Measurements from ENCODE around the gene SOX6.

The SOX6 gene

GRCh38 chr11:16088774-16089173 is 267.6 kb downstream of the SOX6 start:
- no peak for TF ChIP-seq CTCF (IDR thresholded peaks at IDR 0.05; ENCODE audit: insufficient read depth, low read length, poor library complexity, severe bottlenecking)
- no peaks in the 10 kb centered on the region for H3K36me3 ChIP-seq (ENCODE audit: control insufficient read depth, insufficient read depth, low read length)
- H3K27me3 ChIP-seq (replicated peaks; ENCODE audit: control insufficient read depth, insufficient read depth, low read length): no peaks in the 10 kb centered on the region
- DNase-seq (ENCODE audit: extremely low read depth, insufficient read length): no peak
- H3K4me3 ChIP-seq (replicated peaks; ENCODE audit: low read depth, low read length): no peak overlapping the region

GRCh38 chr11:16087886-16088285 is 268.5 kb downstream of the SOX6 start:
- DNase-seq (ENCODE audit: extremely low read depth, insufficient read length): no peak
- H3K36me3 ChIP-seq (ENCODE audit: control insufficient read depth, insufficient read depth, low read length): no peaks in the 10 kb centered on the region
- no peaks in the 10 kb centered on the region for H3K27me3 ChIP-seq (replicated peaks; ENCODE audit: control insufficient read depth, insufficient read depth, low read length)
- no peak for TF ChIP-seq CTCF (IDR thresholded peaks at IDR 0.05; ENCODE audit: insufficient read depth, low read length, poor library complexity, severe bottlenecking)
- H3K4me3 ChIP-seq (replicated peaks; ENCODE audit: low read depth, low read length): no peak overlapping the region

- DNase-seq (ENCODE audit: extremely low read depth, insufficient read length): no peak
- no peak overlapping the region for H3K4me3 ChIP-seq (replicated peaks; ENCODE audit: low read depth, low read length)
- no peaks in the 10 kb centered on the region for H3K27me3 ChIP-seq (replicated peaks; ENCODE audit: control insufficient read depth, insufficient read depth, low read length)
- no peaks in the 10 kb centered on the region for H3K36me3 ChIP-seq (ENCODE audit: control insufficient read depth, insufficient read depth, low read length)
- TF ChIP-seq CTCF (IDR thresholded peaks at IDR 0.05; ENCODE audit: insufficient read depth, low read length, poor library complexity, severe bottlenecking): no peak
Observed at GRCh38 chr11:16086229-16086819, 270.0 kb downstream of the SOX6 start.

GRCh38 chr11:16082095-16083055 is 274.0 kb downstream of the SOX6 start:
- no peaks in the 10 kb centered on the region for H3K36me3 ChIP-seq (ENCODE audit: control insufficient read depth, insufficient read depth, low read length)
- no peak overlapping the region for H3K4me3 ChIP-seq (replicated peaks; ENCODE audit: low read depth, low read length)
- DNase-seq (ENCODE audit: extremely low read depth, insufficient read length): no peak
- H3K27me3 ChIP-seq (replicated peaks; ENCODE audit: control insufficient read depth, insufficient read depth, low read length): no peaks in the 10 kb centered on the region
- TF ChIP-seq CTCF (IDR thresholded peaks at IDR 0.05; ENCODE audit: insufficient read depth, low read length, poor library complexity, severe bottlenecking): no peak

GRCh38 chr11:16081382-16082094 is 274.8 kb downstream of the SOX6 start:
- Histone ChIP-seq H3K27me3 (replicated peaks; ENCODE audit: control insufficient read depth, insufficient read depth, low read length) (no peaks in the 10 kb centered on the region), H3K36me3 (ENCODE audit: control insufficient read depth, insufficient read depth, low read length) (no peaks in the 10 kb centered on the region), H3K4me3 (replicated peaks; ENCODE audit: low read depth, low read length) (no peak overlapping the region)
- DNase-seq (ENCODE audit: extremely low read depth, insufficient read length): no peak
- TF ChIP-seq CTCF (IDR thresholded peaks at IDR 0.05; ENCODE audit: insufficient read depth, low read length, poor library complexity, severe bottlenecking): no peak

All from GM06990 (cell line).